ENCODE measurements around the gene TRIM66.
A peak's percentile ranks its signal among the peaks of the same experiment; 100 is the strongest.

Gene TRIM66

GRCh38 chr11:8720868-8721608, 38.6 kb upstream of the TRIM66 start:
- peak; percentile 71 to 81 for DNase-seq
- H4K12ac ChIP-seq (ENCODE audit: low read depth, low read length) = peak overlapping the region; percentile 90
- no CpG with 5 or more reads among the region's 5 CpGs for WGBS (ENCODE audit: extremely low coverage, insufficient coverage, insufficient read length)
- peak overlapping the region; percentile 39 for H3K4me2 ChIP-seq (ENCODE audit: low read length)
- peak overlapping the region; percentile 77 for H3K4ac ChIP-seq (ENCODE audit: low read depth, low read length)
- peak overlapping the region; percentile 97 for H2AK5ac ChIP-seq (ENCODE audit: low read length)
- no peaks in the 10 kb centered on the region for H3K9me3 ChIP-seq (ENCODE audit: insufficient read depth, low read depth, low read length)
- H3K79me1 ChIP-seq (ENCODE audit: low read length) = peaks cover 58% of the 10 kb centered on the region
- peaks cover 28% of the 10 kb centered on the region for H3K79me2 ChIP-seq (ENCODE audit: control insufficient read depth, insufficient read depth, low read length, poor library complexity)
- no peaks in the 10 kb centered on the region for H3K27me3 ChIP-seq (ENCODE audit: insufficient read depth, low read length)
- peak overlapping the region; percentile 97 for H2BK5ac ChIP-seq (ENCODE audit: low read depth, low read length, poor library complexity)
- H2BK120ac ChIP-seq (ENCODE audit: insufficient read depth, low read length, poor library complexity) = peak overlapping the region; percentile 99
- peak overlapping the region; percentile 99 for H4K91ac ChIP-seq (ENCODE audit: low read depth, low read length)
- peak overlapping the region; percentile 92 for H2BK12ac ChIP-seq (ENCODE audit: low read length)
- H4K8ac ChIP-seq (ENCODE audit: low read depth, low read length) = peak overlapping the region; percentile 95
- H3K9ac ChIP-seq (ENCODE audit: low read length) = peak overlapping the region; percentile 9
- no peak overlapping the region for H3K23ac ChIP-seq (ENCODE audit: low read length)
- peak overlapping the region; percentile 86 for H3K18ac ChIP-seq (ENCODE audit: low read length)
- H3K14ac ChIP-seq (ENCODE audit: low read length) = peak overlapping the region; percentile 94
- H3K4me3 ChIP-seq (ENCODE audit: low read depth, low read length) = no peak overlapping the region
- peak overlapping the region; percentile 99 for H3K27ac ChIP-seq (ENCODE audit: low read depth, low read length)
- peaks cover 10 to 16% of the 10 kb centered on the region in 2 experiments for H3K36me3 ChIP-seq (ENCODE audit: control insufficient read depth in 1 of 2, insufficient read depth in 2 of 2, low read length in 2 of 2)
- peaks cover 68 to 75% of the 10 kb centered on the region in 2 experiments for H3K4me1 ChIP-seq (ENCODE audit: control insufficient read depth in 1 of 2, insufficient read depth in 2 of 2, low read length in 2 of 2)
- peak overlapping the region; percentile 65 for H2AFZ ChIP-seq (ENCODE audit: insufficient read depth, low read length, poor library complexity)

- Histone ChIP-seq H2BK120ac (ENCODE audit: insufficient read depth, low read length, poor library complexity) (peak overlapping the region; percentile 81), H3K9me3 (ENCODE audit: insufficient read depth, low read depth, low read length) (no peaks in the 10 kb centered on the region), H3K27ac (ENCODE audit: low read depth, low read length) (peak overlapping the region; percentile 99), H3K18ac (ENCODE audit: low read length) (peak overlapping the region; percentile 77), H3K4me1 (ENCODE audit: control insufficient read depth in 1 of 2, insufficient read depth in 2 of 2, low read length in 2 of 2) (peaks cover 69 to 76% of the 10 kb centered on the region in 2 experiments), H4K91ac (ENCODE audit: low read depth, low read length) (peak overlapping the region; percentile 98), H3K4ac (ENCODE audit: low read depth, low read length) (peak overlapping the region; percentile 48), H3K4me2 (ENCODE audit: low read length) (peak overlapping the region; percentile 4), H3K79me2 (ENCODE audit: control insufficient read depth, insufficient read depth, low read length, poor library complexity) (peaks cover 28% of the 10 kb centered on the region), H2AK5ac (ENCODE audit: low read length) (peak overlapping the region; percentile 97), H3K23ac (ENCODE audit: low read length) (no peak overlapping the region), H2BK12ac (ENCODE audit: low read length) (peak overlapping the region; percentile 62), H4K8ac (ENCODE audit: low read depth, low read length) (peak overlapping the region; percentile 84), H3K36me3 (ENCODE audit: control insufficient read depth in 1 of 2, insufficient read depth in 2 of 2, low read length in 2 of 2) (peaks cover 11 to 18% of the 10 kb centered on the region in 2 experiments), H2BK5ac (ENCODE audit: low read depth, low read length, poor library complexity) (peak overlapping the region; percentile 97), H3K4me3 (ENCODE audit: low read depth, low read length) (no peak overlapping the region), H3K9ac (ENCODE audit: low read length) (no peak overlapping the region), H4K12ac (ENCODE audit: low read depth, low read length) (peak overlapping the region; percentile 62), H2AFZ (ENCODE audit: insufficient read depth, low read length, poor library complexity) (peak overlapping the region; percentile 40), H3K79me1 (ENCODE audit: low read length) (peaks cover 60% of the 10 kb centered on the region), H3K27me3 (ENCODE audit: insufficient read depth, low read length) (no peaks in the 10 kb centered on the region), H3K14ac (ENCODE audit: low read length) (peak overlapping the region; percentile 94)
- DNase-seq = no peak
- no CpG with 5 or more reads among the region's 3 CpGs for WGBS (ENCODE audit: extremely low coverage, insufficient coverage, insufficient read length)
Measured at GRCh38 chr11:8720352-8720751, 37.9 kb upstream of the TRIM66 start.

GRCh38 chr11:8719721-8720120, 37.3 kb upstream of the TRIM66 start:
- no peak overlapping the region for H3K23ac ChIP-seq (ENCODE audit: low read length)
- H3K4me2 ChIP-seq (ENCODE audit: low read length) = peak overlapping the region; percentile 36
- H3K27ac ChIP-seq (ENCODE audit: low read depth, low read length) = peak overlapping the region; percentile 99
- peak overlapping the region; percentile 94 for H2AK5ac ChIP-seq (ENCODE audit: low read length)
- WGBS (ENCODE audit: extremely low coverage, insufficient coverage, insufficient read length) = no CpG with 5 or more reads among the region's 3 CpGs
- peak overlapping the region; percentile 81 for H2BK120ac ChIP-seq (ENCODE audit: insufficient read depth, low read length, poor library complexity)
- H2AFZ ChIP-seq (ENCODE audit: insufficient read depth, low read length, poor library complexity) = peak overlapping the region; percentile 19
- H4K91ac ChIP-seq (ENCODE audit: low read depth, low read length) = peak overlapping the region; percentile 98
- H3K4me3 ChIP-seq (ENCODE audit: low read depth, low read length) = no peak overlapping the region
- H3K14ac ChIP-seq (ENCODE audit: low read length) = peak overlapping the region; percentile 94
- no peak for DNase-seq
- peak overlapping the region; percentile 76 for H4K8ac ChIP-seq (ENCODE audit: low read depth, low read length)
- peaks cover 11 to 18% of the 10 kb centered on the region in 2 experiments for H3K36me3 ChIP-seq (ENCODE audit: control insufficient read depth in 1 of 2, insufficient read depth in 2 of 2, low read length in 2 of 2)
- H3K79me2 ChIP-seq (ENCODE audit: control insufficient read depth, insufficient read depth, low read length, poor library complexity) = peaks cover 28% of the 10 kb centered on the region
- no peaks in the 10 kb centered on the region for H3K27me3 ChIP-seq (ENCODE audit: insufficient read depth, low read length)
- H3K9ac ChIP-seq (ENCODE audit: low read length) = no peak overlapping the region
- peaks cover 68 to 77% of the 10 kb centered on the region in 2 experiments for H3K4me1 ChIP-seq (ENCODE audit: control insufficient read depth in 1 of 2, insufficient read depth in 2 of 2, low read length in 2 of 2)
- no peaks in the 10 kb centered on the region for H3K9me3 ChIP-seq (ENCODE audit: insufficient read depth, low read depth, low read length)
- peaks cover 60% of the 10 kb centered on the region for H3K79me1 ChIP-seq (ENCODE audit: low read length)
- peak overlapping the region; percentile 90 for H3K4ac ChIP-seq (ENCODE audit: low read depth, low read length)
- peak overlapping the region; percentile 26 for H4K12ac ChIP-seq (ENCODE audit: low read depth, low read length)
- H3K18ac ChIP-seq (ENCODE audit: low read length) = peak overlapping the region; percentile 90
- peak overlapping the region; percentile 97 for H2BK5ac ChIP-seq (ENCODE audit: low read depth, low read length, poor library complexity)
- H2BK12ac ChIP-seq (ENCODE audit: low read length) = peak overlapping the region; percentile 99

GRCh38 chr11:8719211-8719649, 36.8 kb upstream of the TRIM66 start:
- H3K79me2 ChIP-seq (ENCODE audit: control insufficient read depth, insufficient read depth, low read length, poor library complexity) = peaks cover 28% of the 10 kb centered on the region
- H3K4ac ChIP-seq (ENCODE audit: low read depth, low read length) = peak overlapping the region; percentile 90
- peak overlapping the region; percentile 99 for H3K27ac ChIP-seq (ENCODE audit: low read depth, low read length)
- peak overlapping the region; percentile 90 for H3K18ac ChIP-seq (ENCODE audit: low read length)
- WGBS (ENCODE audit: extremely low coverage, insufficient coverage, insufficient read length) = no CpG with 5 or more reads among the region's 4 CpGs
- H3K23ac ChIP-seq (ENCODE audit: low read length) = no peak overlapping the region
- peak overlapping the region; percentile 99 for H4K91ac ChIP-seq (ENCODE audit: low read depth, low read length)
- peak overlapping the region; percentile 19 for H4K12ac ChIP-seq (ENCODE audit: low read depth, low read length)
- peak overlapping the region; percentile 94 for H3K14ac ChIP-seq (ENCODE audit: low read length)
- peak overlapping the region; percentile 97 for H2BK5ac ChIP-seq (ENCODE audit: low read depth, low read length, poor library complexity)
- peak overlapping the region; percentile 99 for H2BK12ac ChIP-seq (ENCODE audit: low read length)
- peaks cover 14 to 21% of the 10 kb centered on the region in 2 experiments for H3K36me3 ChIP-seq (ENCODE audit: control insufficient read depth in 1 of 2, insufficient read depth in 2 of 2, low read length in 2 of 2)
- no peak overlapping the region for H2AFZ ChIP-seq (ENCODE audit: insufficient read depth, low read length, poor library complexity)
- H4K8ac ChIP-seq (ENCODE audit: low read depth, low read length) = peak overlapping the region; percentile 87
- H3K9ac ChIP-seq (ENCODE audit: low read length) = no peak overlapping the region
- H2AK5ac ChIP-seq (ENCODE audit: low read length) = peak overlapping the region; percentile 94
- peak; percentile 63 to 80 for DNase-seq
- H3K4me3 ChIP-seq (ENCODE audit: low read depth, low read length) = no peak overlapping the region
- no peaks in the 10 kb centered on the region for H3K27me3 ChIP-seq (ENCODE audit: insufficient read depth, low read length)
- no peaks in the 10 kb centered on the region for H3K9me3 ChIP-seq (ENCODE audit: insufficient read depth, low read depth, low read length)
- H3K79me1 ChIP-seq (ENCODE audit: low read length) = peaks cover 60% of the 10 kb centered on the region
- H2BK120ac ChIP-seq (ENCODE audit: insufficient read depth, low read length, poor library complexity) = peak overlapping the region; percentile 98
- H3K4me2 ChIP-seq (ENCODE audit: low read length) = peak overlapping the region; percentile 36
- H3K4me1 ChIP-seq (ENCODE audit: control insufficient read depth in 1 of 2, insufficient read depth in 2 of 2, low read length in 2 of 2) = peaks cover 68 to 78% of the 10 kb centered on the region in 2 experiments

Data from trophoblast cell (in vitro differentiated cells and primary cell).